ENCODE data around the gene CLCNKA. TPM values are rescaled to one million over a fixed set of nuclear protein-coding genes. Genes with fewer than 3 reads are reported as not detected.
"Not testable (repeated sequence)": the region's sequence is repeated elsewhere in the genome, so short reads cannot be mapped to it uniquely, and the experiment has no call there.

Gene CLCNKA
- total RNA-seq, 1 donor = not detected

DNA sequence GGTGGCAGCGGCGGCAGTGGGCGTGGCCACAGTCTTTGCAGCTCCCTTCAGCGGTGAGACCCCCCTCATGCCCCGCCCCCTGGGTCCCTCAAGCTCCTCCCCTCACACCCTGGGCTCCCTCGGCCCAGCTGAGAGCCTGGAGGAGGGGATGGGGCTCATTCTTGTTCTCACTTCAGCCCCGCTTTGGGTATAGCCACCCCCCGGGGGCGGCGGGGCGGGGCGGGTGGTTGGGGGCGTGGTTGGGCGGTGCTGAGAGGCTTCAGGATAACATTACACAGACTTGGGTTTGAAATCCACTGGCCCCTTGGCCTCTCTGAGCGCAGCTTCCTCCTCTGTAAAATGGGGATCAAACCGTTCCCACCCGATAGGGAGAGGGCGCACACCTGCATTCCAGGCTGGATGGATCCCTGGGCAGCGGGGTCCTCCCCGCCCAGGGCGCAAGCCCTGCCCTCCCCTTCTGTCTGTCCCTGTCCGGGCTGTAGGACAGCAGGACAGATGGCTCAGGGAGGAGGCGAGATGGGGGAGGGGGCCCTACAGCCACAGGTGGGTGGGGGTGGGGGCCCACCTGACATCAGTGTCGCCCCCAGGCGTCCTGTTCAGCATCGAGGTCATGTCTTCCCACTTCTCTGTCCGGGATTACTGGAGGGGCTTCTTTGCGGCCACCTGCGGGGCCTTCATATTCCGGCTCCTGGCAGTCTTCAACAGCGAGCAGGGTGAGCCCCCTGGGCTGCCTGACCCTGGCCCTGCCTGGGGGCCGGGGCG, 5.1 kb downstream of the CLCNKA start:
- peak overlapping the region; percentile 27 for H3K4me3 ChIP-seq (ENCODE audit: low read depth, low read length)
- TF ChIP-seq, protein P1, sequence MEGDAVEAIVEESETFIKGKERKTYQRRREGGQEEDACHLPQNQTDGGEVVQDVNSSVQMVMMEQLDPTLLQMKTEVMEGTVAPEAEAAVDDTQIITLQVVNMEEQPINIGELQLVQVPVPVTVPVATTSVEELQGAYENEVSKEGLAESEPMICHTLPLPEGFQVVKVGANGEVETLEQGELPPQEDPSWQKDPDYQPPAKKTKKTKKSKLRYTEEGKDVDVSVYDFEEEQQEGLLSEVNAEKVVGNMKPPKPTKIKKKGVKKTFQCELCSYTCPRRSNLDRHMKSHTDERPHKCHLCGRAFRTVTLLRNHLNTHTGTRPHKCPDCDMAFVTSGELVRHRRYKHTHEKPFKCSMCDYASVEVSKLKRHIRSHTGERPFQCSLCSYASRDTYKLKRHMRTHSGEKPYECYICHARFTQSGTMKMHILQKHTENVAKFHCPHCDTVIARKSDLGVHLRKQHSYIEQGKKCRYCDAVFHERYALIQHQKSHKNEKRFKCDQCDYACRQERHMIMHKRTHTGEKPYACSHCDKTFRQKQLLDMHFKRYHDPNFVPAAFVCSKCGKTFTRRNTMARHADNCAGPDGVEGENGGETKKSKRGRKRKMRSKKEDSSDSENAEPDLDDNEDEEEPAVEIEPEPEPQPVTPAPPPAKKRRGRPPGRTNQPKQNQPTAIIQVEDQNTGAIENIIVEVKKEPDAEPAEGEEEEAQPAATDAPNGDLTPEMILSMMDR (IDR thresholded peaks at IDR 0.05; ENCODE audit: insufficient read depth, low read depth, low read length) = no peak
- peak; percentile 17 for DNase-seq (ENCODE audit: low read depth)

DNA sequence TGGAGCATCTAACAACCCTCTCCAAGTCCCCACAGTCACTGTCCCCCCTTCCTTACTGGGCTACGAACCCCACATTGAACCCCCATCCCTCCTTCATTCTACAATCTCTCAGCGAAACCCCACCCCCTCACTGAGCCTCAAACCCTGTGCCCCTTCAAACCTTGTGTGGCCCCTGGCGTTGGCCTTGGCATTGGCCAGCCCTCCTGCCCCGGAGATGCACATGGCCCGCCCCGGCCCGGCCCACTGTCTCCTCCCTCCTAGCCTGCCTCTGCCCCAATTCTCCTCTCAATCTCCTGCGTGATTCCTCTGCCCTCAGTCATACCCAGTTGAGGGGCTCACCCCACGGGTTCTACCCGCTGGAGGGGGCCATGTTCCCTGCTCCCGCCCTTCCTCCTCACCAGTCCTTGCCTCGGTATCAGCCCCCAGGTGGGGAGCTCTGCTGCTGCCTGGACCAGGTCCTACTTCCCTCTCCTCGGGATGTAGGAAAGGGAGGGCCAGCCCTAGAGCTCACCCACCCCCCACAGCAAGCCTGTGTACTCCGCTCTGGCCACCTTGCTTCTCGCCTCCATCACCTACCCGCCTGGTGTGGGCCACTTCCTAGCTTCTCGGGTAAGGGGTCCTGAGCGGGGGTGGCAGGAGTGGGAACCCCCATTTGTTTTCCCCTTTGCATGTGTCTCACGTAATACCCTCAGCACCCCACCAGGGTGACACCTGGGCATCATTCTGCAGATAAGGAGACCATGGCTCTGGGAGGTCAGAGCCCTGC, 6.6 kb downstream of the CLCNKA start:
- no peak overlapping the region for H3K4me3 ChIP-seq (ENCODE audit: low read depth, low read length)
- TF ChIP-seq, protein P1 (IDR thresholded peaks at IDR 0.05; ENCODE audit: insufficient read depth, low read depth, low read length) = no peak
- no peak for DNase-seq (ENCODE audit: low read depth)

DNA sequence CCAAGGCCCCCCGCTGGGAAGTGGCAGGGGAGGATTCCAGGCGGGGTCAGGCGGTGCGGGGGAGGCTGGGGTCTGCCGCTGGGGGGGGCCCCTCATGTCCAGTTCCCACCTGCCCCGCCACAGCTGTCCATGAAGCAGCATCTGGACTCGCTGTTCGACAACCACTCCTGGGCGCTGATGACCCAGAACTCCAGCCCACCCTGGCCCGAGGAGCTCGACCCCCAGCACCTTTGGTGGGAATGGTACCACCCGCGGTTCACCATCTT, 7.1 kb downstream of the CLCNKA start:
- DNase-seq (ENCODE audit: low read depth); H3K4me3 ChIP-seq (ENCODE audit: low read depth, low read length): not testable (repeated sequence)

DNA sequence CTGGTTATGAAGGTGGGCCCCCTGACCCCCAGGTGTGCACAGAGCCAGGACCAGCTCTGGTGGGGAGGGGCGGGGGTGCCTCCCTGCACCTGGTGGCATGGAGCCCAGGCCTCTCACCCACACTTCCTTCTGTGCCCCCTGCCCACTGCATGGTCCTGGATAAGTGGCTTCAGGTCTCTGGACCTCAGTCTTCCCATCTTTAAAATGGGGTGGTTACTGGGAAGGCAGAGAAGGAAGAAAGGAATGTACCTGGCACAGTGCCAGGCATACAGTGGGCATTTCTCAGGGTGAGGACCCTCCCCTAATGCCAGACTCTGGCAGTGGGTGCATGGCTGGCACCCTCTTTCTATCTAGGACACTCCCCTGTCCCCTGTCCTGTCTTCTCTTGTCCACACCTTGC, 7.5 kb downstream of the CLCNKA start:
- DNase-seq (ENCODE audit: low read depth) = no peak
- TF ChIP-seq, protein P1 (IDR thresholded peaks at IDR 0.05; ENCODE audit: insufficient read depth, low read depth, low read length) = no peak
- H3K4me3 ChIP-seq (ENCODE audit: low read depth, low read length) = no peak overlapping the region

DNA sequence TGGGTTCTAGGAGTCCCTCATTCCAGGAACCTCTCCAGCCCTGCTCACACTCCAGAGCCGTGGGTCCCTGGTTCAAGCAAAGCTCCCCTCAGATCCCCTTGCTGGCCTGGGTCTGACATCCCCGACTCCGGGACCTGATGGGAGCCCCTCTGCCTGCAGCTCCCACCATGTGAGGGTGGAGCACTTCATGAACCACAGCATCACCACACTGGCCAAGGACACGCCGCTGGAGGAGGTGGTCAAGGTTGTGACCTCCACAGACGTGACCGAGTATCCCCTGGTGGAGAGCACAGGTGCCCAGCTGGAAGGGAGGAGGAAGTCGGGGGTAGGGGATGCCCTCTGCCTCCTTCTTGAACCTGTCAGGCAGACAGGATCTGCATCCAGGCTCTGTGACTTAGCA, 9.7 kb downstream of the CLCNKA start:
- no peak for DNase-seq (ENCODE audit: low read depth)
- no peak overlapping the region for H3K4me3 ChIP-seq (ENCODE audit: low read depth, low read length)
- TF ChIP-seq, protein P1 (IDR thresholded peaks at IDR 0.05; ENCODE audit: insufficient read depth, low read depth, low read length) = no peak

DNA sequence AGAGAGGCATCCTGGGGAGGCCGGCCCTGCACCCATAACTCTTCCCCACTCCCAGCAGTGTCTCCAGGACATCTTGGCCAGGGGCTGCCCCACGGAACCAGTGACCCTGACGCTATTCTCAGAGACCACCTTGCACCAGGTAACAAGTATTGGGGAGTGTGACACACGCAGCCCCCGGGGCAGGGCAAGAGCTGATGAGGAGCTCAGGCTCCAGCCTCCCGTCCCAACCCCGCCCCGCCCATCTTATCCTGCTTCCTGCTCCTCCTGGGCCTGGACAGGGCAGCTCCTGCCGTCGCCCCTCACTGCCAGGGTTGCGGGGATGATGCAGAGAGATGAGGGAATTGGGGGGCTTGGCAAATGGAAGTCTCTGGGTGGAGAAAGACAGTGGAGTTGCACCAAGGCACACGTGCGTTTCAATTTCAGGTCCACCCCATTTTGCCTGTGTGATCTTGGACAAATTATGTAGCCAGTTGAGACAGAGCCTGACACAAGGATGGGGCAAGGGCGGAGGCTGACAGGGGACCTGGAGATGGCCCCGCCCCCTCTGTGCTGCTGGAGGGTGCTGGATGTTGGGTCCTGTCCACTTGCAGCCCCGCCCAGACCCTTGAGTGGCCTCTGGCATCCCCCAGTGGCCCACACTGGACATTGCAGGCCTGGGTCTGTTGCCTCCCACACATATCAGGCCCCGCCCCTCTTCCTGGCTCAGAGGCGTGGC, 10.7 kb downstream of the CLCNKA start:
- no peak overlapping the region for H3K4me3 ChIP-seq (ENCODE audit: low read depth, low read length)
- peak; percentile 84 for DNase-seq (ENCODE audit: low read depth)
- TF ChIP-seq, protein P1 (IDR thresholded peaks at IDR 0.05; ENCODE audit: insufficient read depth, low read depth, low read length) = peak; percentile 100

DNA sequence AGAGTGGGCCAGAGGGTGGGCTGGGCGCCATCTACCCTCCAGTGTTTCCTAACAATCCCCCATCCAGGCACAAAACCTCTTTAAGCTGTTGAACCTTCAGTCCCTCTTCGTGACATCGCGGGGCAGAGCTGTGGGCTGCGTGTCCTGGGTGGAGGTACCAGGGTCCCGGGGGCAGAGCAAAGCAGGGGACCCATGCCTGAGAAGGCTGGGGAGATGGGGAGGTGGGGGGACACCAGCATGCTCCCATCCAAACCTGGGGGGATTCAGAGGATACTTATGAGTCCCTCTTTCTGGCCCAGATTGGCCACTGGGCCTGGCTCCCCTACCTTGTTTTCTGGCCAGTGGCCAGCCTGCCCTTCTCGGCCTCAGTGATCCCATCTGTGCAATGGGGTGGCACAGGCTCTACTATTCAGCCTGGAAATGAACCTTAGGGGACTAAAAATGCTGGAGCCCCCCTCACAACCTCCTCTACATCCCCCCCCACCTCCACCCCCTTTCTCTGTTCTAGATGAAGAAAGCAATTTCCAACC, 11.3 kb downstream of the CLCNKA start:
- DNase-seq (ENCODE audit: low read depth); H3K4me3 ChIP-seq (ENCODE audit: low read depth, low read length): not testable (repeated sequence)

DNA sequence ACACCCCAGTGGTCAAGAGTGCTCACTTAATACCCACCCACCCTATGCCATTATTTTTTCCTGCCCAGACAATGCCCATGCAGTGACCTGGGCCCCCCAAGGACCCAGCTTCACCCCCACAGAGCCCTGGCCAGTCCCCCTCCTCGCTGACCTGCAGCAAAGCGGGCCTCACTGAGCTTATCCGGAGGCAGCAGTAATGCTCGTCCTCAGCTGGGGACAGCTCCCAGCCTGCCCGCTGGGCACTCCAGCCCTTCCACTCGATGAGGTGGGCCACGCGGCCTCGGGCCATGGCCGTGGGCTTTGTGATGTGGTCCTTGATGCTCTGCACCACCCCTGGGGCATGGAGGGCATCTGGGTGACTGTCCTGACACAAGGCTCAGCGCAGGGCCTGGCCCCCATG, 14.6 kb downstream of the CLCNKA start:
- H3K4me3 ChIP-seq (ENCODE audit: low read depth, low read length); DNase-seq (ENCODE audit: low read depth): not testable (repeated sequence)
